22Rv1 (cell line): ENCODE measurements around the gene PTPRR.

ENCODE experiments used
- H3K27ac ChIP-seq: fragments of 450-650 bp; 2 replicates; pipeline ENCODE4 v1.5.1; 2017
- CTCF ChIP-seq: fragments of 450-650 bp; IDR thresholded peaks from 2 replicates; pipeline ENCODE4 v1.5.1; 2017; ENCODE audit warnings: mild to moderate bottlenecking
- ZFX ChIP-seq: fragments of 450-650 bp; IDR thresholded peaks from 2 replicates; pipeline ENCODE4 v1.6.1; 2017; ENCODE audit warnings: antibody characterized with exemption, borderline replicate concordance

PTPRR gene

GRCh38 chr12:70852416-70853150, 68.0 kb downstream of the PTPRR start:
- no peak overlapping the region for H3K27ac ChIP-seq

GRCh38 chr12:70849265-70849960, 71.1 kb downstream of the PTPRR start:
- TF ChIP-seq CTCF (peak; percentile 84), ZFX (no peak)
- no peak overlapping the region for H3K27ac ChIP-seq

More at GRCh38 chr12:70852416-70853150, 68.0 kb downstream of the PTPRR start:
- TF ChIP-seq CTCF: no peak
- no peak for TF ChIP-seq ZFX

- H3K27ac ChIP-seq: no peak overlapping the region
- TF ChIP-seq CTCF (no peak), ZFX (no peak)
Measured at GRCh38 chr12:70847871-70848270, 72.7 kb downstream of the PTPRR start.

GRCh38 chr12:70845268-70845667, 75.3 kb downstream of the PTPRR start:
- no peak for TF ChIP-seq CTCF
- no peak for TF ChIP-seq ZFX
- H3K27ac ChIP-seq: no peak overlapping the region

GRCh38 chr12:70843363-70843762, 77.2 kb downstream of the PTPRR start:
- peak overlapping the region; percentile 25 for H3K27ac ChIP-seq
- no peak for TF ChIP-seq ZFX
- no peak for TF ChIP-seq CTCF

- H3K27ac ChIP-seq: peak overlapping the region; percentile 25
- TF ChIP-seq ZFX: no peak
- no peak for TF ChIP-seq CTCF
Measured at GRCh38 chr12:70842942-70843341, 77.6 kb downstream of the PTPRR start.

- TF ChIP-seq CTCF (no peak), ZFX (no peak)
- no peak overlapping the region for H3K27ac ChIP-seq
Measured at GRCh38 chr12:70842136-70842535, 78.4 kb downstream of the PTPRR start.
